GM12878 (cell line): ENCODE data around the gene ZBTB39.

Experiments
- CTCF ChIP-seq, 3 experiments: IDR thresholded peaks in 2 of 3; conservative IDR thresholded peaks in 1 of 3; 2 replicates each; pipeline ENCODE4 v1.5.1; 2011; ENCODE audit warnings: low read depth in 3 of 3, low read length in 3 of 3, mild to moderate bottlenecking in 3 of 3, control low read depth in 2 of 3, moderate library complexity in 2 of 3, inconsistent platforms in 1 of 3, mixed read lengths in 1 of 3; ENCODE audit not compliant: control insufficient read depth in 2 of 3, insufficient read depth in 1 of 3; ENCODE audit errors: extremely low read depth in 1 of 3
- REST ChIP-seq: IDR thresholded peaks from 2 replicates; pipeline ENCODE4 v1.6.1; 2012; ENCODE audit warnings: mild to moderate bottlenecking, low read depth, low read length

GRCh38 chr12:57039016-57039798 is 32.9 kb upstream of the ZBTB39 start:
- TF ChIP-seq CTCF (IDR thresholded peaks at IDR 0.05 in 2 of 3, conservative IDR thresholded peaks at IDR 0.05 in 1 of 3; ENCODE audit: control insufficient read depth in 2 of 3, extremely low read depth in 1 of 3, insufficient read depth in 1 of 3, low read depth in 3 of 3, low read length in 3 of 3) (no peak), REST (no peak)
